Right lobe of liver (tissue), 6 donors: ENCODE data around the gene ITPK1. TPM values are rescaled to one million over a fixed set of nuclear protein-coding genes. Genes with fewer than 3 reads are reported as not detected.

ENCODE experiments used
- ATAC-seq, 4 donors: fragments of 200-7000 bp; cut with Tn5 transposase; one replicate each; pipeline ENCODE4 v1.9.1; 2020; ENCODE audit warnings: mild to moderate bottlenecking in 4 of 4, moderate library complexity in 4 of 4
- DNase-seq, 3 donors: peaks; one replicate each; pipeline ENCODE4 v3.0.0-alpha.2; 2020
- H3K27ac ChIP-seq, 3 donors: fragments of 200-600 bp; one replicate each; pipeline ENCODE4 v1.8.0; 2022
- H3K27me3 ChIP-seq, 2 donors: fragments of 200-600 bp; one replicate each; pipeline ENCODE4 v1.8.0; 2022
- H3K36me3 ChIP-seq, 4 donors: fragments of 200-600 bp; sonication (generic) in 1 of 4; one replicate each; pipeline versions ENCODE4 v1.5.1 to v1.8.0; 2017 to 2022; ENCODE audit warnings: control low read depth in 1 of 4
- H3K4me1 ChIP-seq, 4 donors: fragments of 200-600 bp; sonication (generic) in 1 of 4; one replicate each; pipeline versions ENCODE4 v1.5.1 to v1.8.0; 2017 to 2022; ENCODE audit warnings: control low read depth in 1 of 4
- H3K4me3 ChIP-seq, 3 donors: fragments of 200-600 bp; one replicate each; pipeline ENCODE4 v1.8.0; 2022
- H3K9me3 ChIP-seq, 4 donors: fragments of 200-600 bp; sonication (generic) in 1 of 4; one replicate each; pipeline versions ENCODE4 v1.5.1 to v1.8.0; 2017 to 2022; ENCODE audit warnings: control low read depth in 1 of 4
- CTCF ChIP-seq, 4 donors: fragments of 200-600 bp in 3 of 4; fragments of 450-650 bp in 1 of 4; IDR thresholded peaks; one replicate each; pipeline versions ENCODE4 v1.5.1 to v1.8.0; 2016 to 2022; ENCODE audit warnings: antibody characterized with exemption in 4 of 4, mild to moderate bottlenecking in 2 of 4
- POLR2A ChIP-seq: fragments of 450-650 bp; IDR thresholded peaks from one replicate; pipeline ENCODE4 v1.6.1; 2017; ENCODE audit warnings: antibody characterized with exemption, mild to moderate bottlenecking
- WGBS: methylation state at CpG from one replicate; pipeline ENCODE4 v1.1.6; 2018; ENCODE audit warnings: low coverage, low lambda C conversion rate; ENCODE audit not compliant: insufficient coverage; ENCODE audit errors: missing lambda C conversion rate; 5-methylcytosine and 5-hydroxymethylcytosine counted together
- intact Hi-C, 2 donors: fragments of 100-400 bp; cut with DNase I; formaldehyde crosslinking; loops; one replicate each; pipeline versions ENCODE4 v1.11.2 to v1.14.1; 2022
- total RNA-seq, 6 experiments: library from RNA; depleted of rRNA in 2 of 6; stranded (reverse); fragments of >200 nt in 2 of 6; fragmentation: NEBNext Ultra II Directional in 3 of 6; extraction: Animal tissue kit (Norgen Biotek cat#: 25700) in 3 of 6; gene quantifications; one replicate each; pipeline versions ENCODE4 v1.1.0 to v1.2.4, GENCODE V29; 2016 to 2023
- donor health status: DM: no; HTN: yes; CAD: no.
- donor health status: DM: no; HTN: no; CAD: no.
- donor health status: DM: no; HTN: no; CAD: no.
- donor health status: DM: no; HTN: yes; CAD: no.
- donor health status: DM: no; HTN: yes; CAD: no.

Gene ITPK1
- total RNA-seq, 6 experiments from 2014 or later: 28.4 to 61.0 (median 40.0) TPM

GRCh38 chr14:92945544-92945943 is 170.2 kb downstream of the ITPK1 start:
- Histone ChIP-seq H3K27ac (no peak overlapping the region), H3K9me3 (no peaks in the 10 kb centered on the region), H3K27me3 (no peaks in the 10 kb centered on the region), H3K36me3 (no peaks in the 10 kb centered on the region), H3K4me1 (peaks cover 0 to 11% (median 4%) of the 10 kb centered on the region in 4 donors), H3K4me3 (no peak overlapping the region)
- WGBS: 100% methylated on average over 2 of the region's 12 CpGs
- intact Hi-C loops: loop anchor here in 1 of 2 donors (10.0 kb wide), 1 partner anchor 61 kb away; no protein-coding TSS in a partner anchor
- DNase-seq (no peak), ATAC-seq (no peak)
- no peak for TF ChIP-seq CTCF (IDR thresholded peaks at IDR 0.05)
- TF ChIP-seq POLR2A: no peak

GRCh38 chr14:92944976-92945375 is 170.7 kb downstream of the ITPK1 start:
- intact Hi-C loops: loop anchor here in 1 of 2 donors (10.0 kb wide), 1 partner anchor 60 kb away; no protein-coding TSS in a partner anchor
- peak in 1 of 4 donors; percentile 65 for ATAC-seq
- no peak for TF ChIP-seq CTCF (IDR thresholded peaks at IDR 0.05)
- no peak for TF ChIP-seq POLR2A
- WGBS: 93% methylated on average over 3 of the region's 12 CpGs
- no peaks in the 10 kb centered on the region for H3K36me3 ChIP-seq
- no peaks in the 10 kb centered on the region for H3K27me3 ChIP-seq
- no peak for DNase-seq
- no peak overlapping the region for H3K27ac ChIP-seq
- H3K4me3 ChIP-seq: no peak overlapping the region
- peaks cover 0 to 16% (median 6%) of the 10 kb centered on the region in 4 donors for H3K4me1 ChIP-seq
- H3K9me3 ChIP-seq: no peaks in the 10 kb centered on the region

DNA sequence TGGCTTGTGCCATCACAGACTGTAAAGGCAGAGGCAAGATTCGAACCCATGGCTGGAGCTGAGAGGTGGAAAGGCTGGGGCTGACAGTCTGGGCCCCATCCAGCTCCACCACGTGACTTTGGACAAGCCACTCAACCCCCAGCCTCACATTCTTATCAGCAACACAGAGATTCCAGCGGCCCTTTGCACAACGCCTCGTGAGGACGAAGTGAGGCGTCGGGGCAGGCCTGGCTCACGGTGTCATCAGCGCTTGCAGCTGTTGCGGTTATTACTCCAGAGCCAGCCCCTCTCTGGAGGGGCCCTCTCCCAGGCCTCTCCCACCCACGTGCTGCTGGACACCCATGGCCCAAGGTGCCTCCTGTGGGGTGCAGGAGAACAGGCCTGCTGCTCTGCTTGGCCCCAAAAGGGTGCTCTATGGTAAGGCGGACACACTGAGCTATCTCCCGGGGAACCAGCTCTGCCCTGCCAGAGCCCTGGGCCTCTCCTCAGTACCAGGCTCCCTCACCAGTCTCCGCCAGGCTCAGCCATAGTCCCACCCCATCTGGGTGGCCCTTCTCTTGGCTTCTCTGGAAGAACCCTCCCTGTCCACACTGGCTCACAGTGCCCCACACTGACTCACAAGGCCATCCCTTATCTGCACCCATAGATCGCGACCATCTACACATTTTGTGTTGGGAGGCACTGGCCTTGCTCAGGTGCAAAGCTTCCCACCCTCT is 171.7 kb downstream of the ITPK1 start:
- H3K9me3 ChIP-seq: no peaks in the 10 kb centered on the region
- 92% methylated on average over 5 of the region's 17 CpGs for WGBS
- no peaks in the 10 kb centered on the region for H3K27me3 ChIP-seq
- H3K4me3 ChIP-seq: no peak overlapping the region
- no peaks in the 10 kb centered on the region for H3K36me3 ChIP-seq
- DNase-seq: no peak
- ATAC-seq: no peak
- intact Hi-C loops: loop anchor here in 1 of 2 donors (10.0 kb wide), 1 partner anchor 59 kb away; no protein-coding TSS in a partner anchor
- H3K4me1 ChIP-seq: peaks cover 0 to 18% (median 9%) of the 10 kb centered on the region in 4 donors
- no peak overlapping the region for H3K27ac ChIP-seq
- TF ChIP-seq CTCF (IDR thresholded peaks at IDR 0.05) (no peak), POLR2A (no peak)

GRCh38 chr14:92942976-92943710 is 172.6 kb downstream of the ITPK1 start:
- WGBS: 17% methylated on average over 1 of the region's 30 CpGs
- Histone ChIP-seq H3K4me3 (no peak overlapping the region), H3K36me3 (no peaks in the 10 kb centered on the region), H3K9me3 (no peaks in the 10 kb centered on the region), H3K27ac (no peak overlapping the region), H3K27me3 (no peaks in the 10 kb centered on the region), H3K4me1 (peaks cover 0 to 18% (median 9%) of the 10 kb centered on the region in 4 donors)
- intact Hi-C loops: loop anchor here in 1 of 2 donors (10.0 kb wide), 1 partner anchor 58 kb away; no protein-coding TSS in a partner anchor
- no peak for ATAC-seq
- TF ChIP-seq CTCF (IDR thresholded peaks at IDR 0.05) (no peak), POLR2A (no peak)
- DNase-seq: no peak
